NCI-H774 (cell line): ENCODE data around the gene ING5.

ENCODE experiments used
- DNase-seq: peaks from one replicate; lab custom pipeline; 2025; lab: John Stamatoyannopoulos, UW

Gene ING5

DNA sequence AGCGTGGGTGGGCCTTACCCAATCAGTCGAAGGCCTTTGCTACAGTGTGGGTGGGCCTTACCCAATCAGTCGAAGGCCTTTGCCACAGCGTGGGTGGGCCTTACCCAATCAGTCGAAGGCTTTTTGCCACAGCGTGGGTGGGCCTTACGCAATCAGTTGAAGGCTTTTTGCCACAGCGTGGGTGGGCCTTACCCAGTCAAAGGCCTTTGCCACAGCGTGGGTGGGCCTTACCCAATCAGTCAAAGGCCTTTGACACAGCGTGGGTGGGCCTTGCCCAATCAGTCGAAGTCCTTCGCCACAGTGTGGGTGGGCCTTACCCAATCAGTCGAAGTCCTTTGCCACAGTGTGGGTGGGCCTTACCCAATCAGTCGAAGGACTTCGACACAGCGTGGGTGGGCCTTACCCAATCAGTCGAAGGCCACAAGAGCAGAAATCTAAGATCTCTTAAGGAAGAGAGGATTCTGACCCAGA, 58.5 kb downstream of the ING5 start:
- DNase-seq = no peak

DNA sequence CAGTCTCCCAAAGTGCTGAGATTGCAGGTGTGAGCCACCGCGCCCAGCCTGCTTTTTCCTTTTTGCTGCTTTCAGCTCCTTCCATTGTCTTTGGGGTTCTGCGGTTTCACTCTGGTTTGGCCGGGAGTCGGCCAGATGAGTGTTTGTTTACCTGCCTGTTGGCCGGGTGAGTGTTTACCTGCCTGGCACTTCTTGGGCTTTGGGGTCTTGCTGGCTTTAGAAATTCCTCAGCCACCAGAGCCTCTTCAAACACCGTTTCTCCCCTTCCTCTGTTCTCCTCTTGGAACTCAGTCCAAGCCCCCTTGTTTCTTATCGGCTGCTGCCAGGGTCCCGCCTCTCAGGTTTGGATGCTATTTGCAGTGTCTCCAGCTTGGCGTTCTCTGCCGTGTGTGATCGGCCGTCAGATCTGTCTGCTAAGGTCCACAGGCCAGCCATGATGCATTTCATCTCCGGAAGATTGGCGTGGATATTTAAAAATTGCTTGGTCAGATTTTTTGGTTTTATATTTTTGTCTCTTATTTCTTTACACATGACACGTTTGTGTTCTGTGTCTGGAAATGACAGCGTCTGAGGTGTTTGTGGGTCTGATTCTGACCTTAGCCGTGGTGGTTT, 60.6 kb downstream of the ING5 start:
- DNase-seq = peak; percentile 12

GRCh38 chr2:241762933-241763369, 61.1 kb downstream of the ING5 start:
- no peak for DNase-seq

DNA sequence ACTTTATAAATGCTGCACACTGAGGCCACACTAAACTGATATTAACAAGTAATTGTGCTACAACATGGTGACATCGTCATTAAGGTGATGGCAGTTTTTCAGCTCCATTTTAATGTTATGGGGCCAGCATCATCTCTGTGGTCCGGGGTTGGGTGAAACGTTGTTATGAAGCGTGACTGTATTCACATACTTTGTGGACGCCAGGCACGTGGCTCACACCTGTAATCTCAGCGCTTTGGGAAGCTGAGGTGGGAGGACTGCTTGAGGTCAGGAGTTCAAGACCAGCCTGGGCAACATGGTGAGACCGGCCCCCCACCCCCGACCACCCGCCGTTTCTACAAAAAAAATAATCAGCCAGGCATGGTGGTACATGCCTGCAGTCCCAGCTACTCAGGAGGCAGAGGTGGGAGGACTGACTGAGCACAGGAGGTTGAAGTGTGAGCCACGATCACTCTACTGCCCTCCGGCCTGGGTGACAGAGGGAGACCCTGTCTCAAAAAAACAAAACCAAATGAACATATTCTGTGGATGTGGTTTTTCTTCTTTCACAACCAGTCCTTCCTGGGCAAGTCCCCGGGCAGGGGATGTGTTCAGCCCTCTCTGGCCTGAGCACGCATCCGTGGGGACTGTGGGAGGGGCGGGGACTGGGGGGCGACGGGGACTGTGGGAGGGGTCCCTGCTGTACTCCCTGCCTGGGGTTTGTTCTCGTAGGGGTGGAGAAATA, 61.9 kb downstream of the ING5 start:
- DNase-seq = no peak

GRCh38 chr2:241764275-241765241, 62.7 kb downstream of the ING5 start:
- no peak for DNase-seq

DNA sequence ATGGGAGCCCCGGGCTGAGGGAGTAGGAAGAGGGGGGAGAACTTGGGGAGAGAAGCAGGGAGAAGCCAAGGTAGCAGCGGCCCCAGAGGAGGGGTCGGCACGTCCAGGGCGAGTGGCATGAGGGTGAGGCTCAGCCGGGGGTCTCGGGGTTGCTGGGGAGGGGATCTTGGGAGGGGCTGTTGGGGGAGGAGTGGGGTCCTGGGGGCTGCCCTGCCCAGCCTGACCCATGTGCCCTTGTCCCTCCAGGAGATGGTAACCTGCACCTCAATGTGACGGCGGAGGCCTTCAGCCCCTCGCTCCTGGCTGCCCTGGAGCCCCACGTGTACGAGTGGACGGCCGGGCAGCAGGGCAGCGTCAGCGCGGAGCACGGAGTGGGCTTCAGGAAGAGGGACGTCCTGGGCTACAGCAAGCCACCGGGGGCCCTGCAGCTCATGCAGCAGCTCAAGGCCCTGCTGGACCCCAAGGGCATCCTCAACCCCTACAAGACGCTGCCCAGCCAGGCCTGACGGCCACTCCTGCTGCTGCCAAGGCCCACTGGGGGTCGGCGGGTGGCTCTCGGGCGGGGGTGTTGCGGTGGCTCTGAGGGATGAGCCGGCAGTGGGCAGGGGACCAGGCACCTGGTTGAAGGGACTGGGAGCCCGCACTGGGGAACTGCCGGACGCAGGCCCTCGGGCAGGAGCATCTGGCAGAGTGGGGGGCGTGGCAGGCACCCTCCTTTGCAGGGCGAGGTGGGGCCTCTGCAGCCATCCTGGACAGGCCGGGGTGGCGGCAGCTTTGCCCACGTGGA, 65.8 kb downstream of the ING5 start:
- no peak for DNase-seq

GRCh38 chr2:241768251-241768711, 66.4 kb downstream of the ING5 start:
- no peak for DNase-seq

DNA sequence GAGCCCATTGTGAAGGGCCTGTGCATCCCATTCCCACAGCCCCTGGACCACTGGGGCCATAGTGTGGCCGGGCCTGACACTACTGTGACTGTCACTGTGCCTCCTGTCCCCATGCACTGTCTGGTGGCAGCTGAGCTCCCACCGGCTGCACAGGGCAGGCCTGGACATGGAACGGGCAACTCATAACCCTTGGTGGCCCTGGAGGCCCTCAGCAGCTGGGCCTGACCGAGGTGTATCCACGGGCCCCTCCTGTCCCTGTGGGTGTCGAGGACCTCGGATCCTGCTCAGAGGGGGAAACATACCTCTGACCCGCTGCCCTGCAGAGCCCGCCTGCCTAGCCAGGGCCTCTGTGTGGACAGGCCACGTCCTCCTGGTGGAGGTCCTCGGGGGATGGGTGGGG, 67.0 kb downstream of the ING5 start:
- no peak for DNase-seq

GRCh38 chr2:241769819-241770184, 68.0 kb downstream of the ING5 start:
- DNase-seq = no peak

- no peak for DNase-seq
Measured at GRCh38 chr2:241770185-241770935, 68.5 kb downstream of the ING5 start.

- DNase-seq = no peak
Measured at GRCh38 chr2:241770936-241771285, 69.1 kb downstream of the ING5 start.

- DNase-seq = no peak
Measured at GRCh38 chr2:241771286-241772062, 69.6 kb downstream of the ING5 start.

GRCh38 chr2:241772063-241772499, 70.2 kb downstream of the ING5 start:
- no peak for DNase-seq

GRCh38 chr2:241773511-241774418, 71.9 kb downstream of the ING5 start:
- peak; percentile 68 for DNase-seq

DNA sequence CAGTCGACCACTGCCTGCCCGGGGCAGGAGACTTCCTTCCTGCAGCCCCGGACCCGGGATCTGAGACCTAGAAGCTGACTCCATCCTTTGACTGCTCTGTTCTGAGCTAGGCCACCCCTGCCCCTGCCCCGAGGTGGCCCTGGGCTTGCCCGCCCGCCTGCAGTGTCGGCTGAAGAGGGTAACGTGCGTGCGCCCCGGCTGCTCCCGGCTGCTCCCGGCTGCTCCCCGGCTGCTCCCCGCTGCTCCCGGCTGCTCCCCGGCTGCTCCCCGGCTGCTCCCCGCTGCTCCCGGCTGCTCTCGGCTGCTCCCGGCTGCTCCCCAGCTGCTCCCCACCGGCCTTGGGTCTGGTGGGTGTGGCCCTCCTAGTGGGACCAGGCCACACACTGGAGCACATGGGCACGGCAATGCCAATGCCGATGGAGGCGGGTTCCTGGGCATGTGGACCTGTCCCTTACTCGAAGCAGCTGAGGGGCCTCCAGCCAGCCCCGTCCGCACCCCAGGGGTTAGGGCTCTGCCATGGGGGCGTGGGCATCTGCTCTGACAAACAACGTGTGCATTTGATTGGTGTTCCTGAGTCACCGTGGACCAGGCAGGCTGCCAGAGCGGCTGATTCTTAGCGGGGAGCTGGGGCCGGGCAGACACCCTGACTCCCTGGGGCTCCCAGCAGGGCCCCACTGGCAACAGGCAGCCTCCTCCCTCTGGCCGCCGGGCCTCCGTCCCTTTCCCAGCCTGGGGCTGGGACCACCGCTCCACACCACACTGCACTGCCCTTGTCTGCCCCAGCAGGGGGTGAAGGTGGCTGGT, 72.8 kb downstream of the ING5 start:
- peak; percentile 21 for DNase-seq

GRCh38 chr2:241775223-241776177, 73.7 kb downstream of the ING5 start:
- no peak for DNase-seq
